ENCODE measurements around the gene APOC1. TPM values are rescaled to one million over a fixed set of nuclear protein-coding genes. Genes with fewer than 3 reads are reported as not detected.
"Not testable (repeated sequence)": the region's sequence is repeated elsewhere in the genome, so short reads cannot be mapped to it uniquely, and the experiment has no call there.

The APOC1 gene
- total RNA-seq (10 to 100 TPM in 1 of 4 donors, 1 to 10 TPM in 3; 5.7 to 16.8 (median 8.3) TPM), polyA plus RNA-seq (10 to 100 TPM in 1 of 3 donors, 1 to 10 TPM in 2; 1.6 to 14.4 (median 4.7) TPM)
- long read RNA-seq, donor 1, partial matches to known transcripts = 0 of 1 reads
- long read RNA-seq, donor 1, other reads (novel, unspliced or antisense) = 0 of 1 reads
- long read RNA-seq, donor 2 = 0 reads

DNA sequence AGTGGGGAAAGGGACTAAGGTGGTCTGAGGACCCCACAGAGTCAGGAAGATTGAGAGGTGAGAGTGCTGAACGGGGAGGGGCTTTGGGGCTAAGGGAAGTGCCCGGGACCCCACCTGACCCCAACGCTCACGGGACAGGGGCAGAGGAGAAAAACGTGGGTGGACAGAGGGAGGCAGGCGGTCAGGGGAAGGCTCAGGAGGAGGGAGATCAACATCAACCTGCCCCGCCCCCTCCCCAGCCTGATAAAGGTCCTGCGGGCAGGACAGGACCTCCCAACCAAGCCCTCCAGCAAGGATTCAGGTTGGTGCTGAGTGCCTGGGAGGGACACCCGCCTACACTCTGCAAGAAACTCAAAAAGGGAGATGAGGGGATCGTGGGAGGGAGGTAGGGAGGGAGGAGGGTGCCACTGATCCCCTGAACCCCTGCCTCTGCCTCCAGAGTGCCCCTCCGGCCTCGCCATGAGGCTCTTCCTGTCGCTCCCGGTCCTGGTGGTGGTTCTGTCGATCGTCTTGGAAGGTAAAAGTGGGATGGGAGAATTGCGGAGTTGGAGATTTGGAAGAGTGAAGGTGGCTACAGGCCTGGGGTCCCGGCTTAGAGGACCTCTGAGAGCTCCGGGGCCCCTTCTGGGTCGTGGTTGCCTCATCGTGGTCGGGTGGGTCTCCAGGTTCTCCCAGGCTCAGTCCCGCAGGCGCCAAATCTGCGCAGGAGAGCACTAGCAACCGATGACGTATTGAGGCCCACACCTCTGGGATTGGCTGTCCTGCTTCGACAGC, at the start of gene APOC1:
TSS of gene APOC1 (plus strand) at position 176 of the 774 bp plus-strand sequence. CDS start at position 460, 284 bp downstream.
- ATAC-seq (peak; percentile 88 to 95 (median 90)), DNase-seq (peak; percentile 84 to 91)
- H3K4me1 ChIP-seq; H3K36me3 ChIP-seq (ENCODE audit: insufficient read depth in 1 of 2, low read depth in 1 of 2); H3K27ac ChIP-seq; H3K9me3 ChIP-seq; intact Hi-C loops (cut with DNase I): not testable (repeated sequence)
- WGBS, 3 donors = 3 to 12% (median 6%) methylated on average over 25 to 27 of the region's 28 CpGs
- Histone ChIP-seq H3K4me3 (peak within 1 kb of the TSS; percentile 64), H3K27me3 (ENCODE audit: insufficient read depth in 3 of 3, low read length in 2 of 3) (peaks cover 0 to 26% (median 0%) of the 10 kb centered on the region in 3 donors)

DNA sequence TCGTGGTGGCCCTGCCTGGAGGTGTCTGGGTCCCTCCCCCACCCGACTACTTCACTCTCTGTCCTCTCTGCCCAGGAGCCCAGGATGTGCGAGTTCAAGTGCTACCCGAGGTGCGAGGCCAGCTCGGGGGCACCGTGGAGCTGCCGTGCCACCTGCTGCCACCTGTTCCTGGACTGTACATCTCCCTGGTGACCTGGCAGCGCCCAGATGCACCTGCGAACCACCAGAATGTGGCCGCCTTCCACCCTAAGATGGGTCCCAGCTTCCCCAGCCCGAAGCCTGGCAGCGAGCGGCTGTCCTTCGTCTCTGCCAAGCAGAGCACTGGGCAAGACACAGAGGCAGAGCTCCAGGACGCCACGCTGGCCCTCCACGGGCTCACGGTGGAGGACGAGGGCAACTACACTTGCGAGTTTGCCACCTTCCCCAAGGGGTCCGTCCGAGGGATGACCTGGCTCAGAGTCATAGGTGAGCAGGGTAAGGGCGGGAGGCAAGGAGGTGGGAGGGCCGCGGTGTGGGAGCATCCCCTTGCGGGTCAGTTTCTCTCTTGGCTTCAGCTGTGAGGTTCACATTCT, 49.1 kb upstream of the APOC1 start:
- H3K27ac ChIP-seq = no peak overlapping the region
- ATAC-seq = no peak

DNA sequence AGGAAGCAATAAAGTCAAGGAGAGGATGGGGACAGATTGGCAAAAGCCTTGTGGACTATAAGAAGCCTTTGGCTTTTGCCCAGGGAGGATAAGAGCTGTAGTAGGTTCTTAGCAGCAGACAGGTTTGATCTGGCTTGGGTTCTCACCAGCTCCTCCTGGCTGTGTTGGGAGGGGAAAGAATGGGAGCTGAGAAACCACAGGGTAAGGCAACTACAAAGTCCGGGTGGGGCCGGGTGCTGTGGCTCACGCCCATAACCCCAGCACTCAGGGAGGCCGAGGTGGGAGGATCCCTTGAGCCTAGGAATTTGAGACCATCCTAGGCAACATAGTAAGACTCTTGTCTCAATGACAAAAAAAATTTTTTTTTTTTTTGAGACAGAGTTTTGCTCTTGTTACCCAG, 47.7 kb upstream of the APOC1 start:
- no peak for ATAC-seq
- Histone ChIP-seq H3K4me3 (no peak overlapping the region), H3K4me1 (no peaks in the 10 kb centered on the region), H3K27ac (no peak overlapping the region), H3K9me3 (no peaks in the 10 kb centered on the region), H3K36me3 (ENCODE audit: insufficient read depth in 1 of 2, low read depth in 1 of 2) (peaks cover 0 to 17% of the 10 kb centered on the region in 2 donors), H3K27me3 (ENCODE audit: insufficient read depth in 3 of 3, low read length in 2 of 3) (no peaks in the 10 kb centered on the region)
- 87 to 91% (median 91%) methylated on average over 4 of the region's 4 CpGs for WGBS, 3 donors
- intact Hi-C loops (cut with DNase I) = no loop called here
- DNase-seq = no peak
- TF ChIP-seq, protein P1, sequence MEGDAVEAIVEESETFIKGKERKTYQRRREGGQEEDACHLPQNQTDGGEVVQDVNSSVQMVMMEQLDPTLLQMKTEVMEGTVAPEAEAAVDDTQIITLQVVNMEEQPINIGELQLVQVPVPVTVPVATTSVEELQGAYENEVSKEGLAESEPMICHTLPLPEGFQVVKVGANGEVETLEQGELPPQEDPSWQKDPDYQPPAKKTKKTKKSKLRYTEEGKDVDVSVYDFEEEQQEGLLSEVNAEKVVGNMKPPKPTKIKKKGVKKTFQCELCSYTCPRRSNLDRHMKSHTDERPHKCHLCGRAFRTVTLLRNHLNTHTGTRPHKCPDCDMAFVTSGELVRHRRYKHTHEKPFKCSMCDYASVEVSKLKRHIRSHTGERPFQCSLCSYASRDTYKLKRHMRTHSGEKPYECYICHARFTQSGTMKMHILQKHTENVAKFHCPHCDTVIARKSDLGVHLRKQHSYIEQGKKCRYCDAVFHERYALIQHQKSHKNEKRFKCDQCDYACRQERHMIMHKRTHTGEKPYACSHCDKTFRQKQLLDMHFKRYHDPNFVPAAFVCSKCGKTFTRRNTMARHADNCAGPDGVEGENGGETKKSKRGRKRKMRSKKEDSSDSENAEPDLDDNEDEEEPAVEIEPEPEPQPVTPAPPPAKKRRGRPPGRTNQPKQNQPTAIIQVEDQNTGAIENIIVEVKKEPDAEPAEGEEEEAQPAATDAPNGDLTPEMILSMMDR (IDR thresholded peaks at IDR 0.05) = no peak

More for the DNA sequence above, 49.1 kb upstream of the APOC1 start:
- WGBS, 3 donors = 70% methylated on average over 27 of the region's 27 CpGs
- intact Hi-C loops (cut with DNase I) = no loop called here
- Histone ChIP-seq H3K4me3 (no peak overlapping the region), H3K4me1 (no peaks in the 10 kb centered on the region), H3K9me3 (no peaks in the 10 kb centered on the region), H3K36me3 (ENCODE audit: insufficient read depth in 1 of 2, low read depth in 1 of 2) (peaks cover 0 to 13% of the 10 kb centered on the region in 2 donors), H3K27me3 (ENCODE audit: insufficient read depth in 3 of 3, low read length in 2 of 3) (no peaks in the 10 kb centered on the region)
- TF ChIP-seq, protein P1 (IDR thresholded peaks at IDR 0.05) = no peak
- no peak for DNase-seq

DNA sequence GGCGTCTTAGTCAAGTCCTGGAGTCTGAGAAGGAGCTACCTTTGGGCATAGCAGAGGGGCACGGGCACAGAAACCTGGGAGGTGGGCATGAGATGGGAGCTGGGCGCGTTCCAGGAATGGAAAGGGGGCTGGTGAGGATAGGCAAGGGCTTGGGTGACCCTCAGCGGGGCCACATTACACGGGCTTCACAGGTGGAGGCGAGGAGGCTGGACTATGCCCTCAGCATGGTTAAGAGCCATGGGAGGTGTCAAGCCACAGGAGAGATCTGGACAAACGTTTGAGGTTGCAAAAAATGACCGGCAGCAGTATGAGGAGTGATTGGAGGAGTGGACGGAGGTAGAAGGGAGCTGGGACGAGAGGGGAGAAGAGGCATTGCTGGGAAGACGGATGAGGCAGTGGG, 46.8 kb upstream of the APOC1 start:
- intact Hi-C loops (cut with DNase I) = no loop called here
- DNase-seq (no peak), ATAC-seq (no peak)
- H3K4me3 ChIP-seq = no peak overlapping the region
- no peaks in the 10 kb centered on the region for H3K4me1 ChIP-seq
- H3K27me3 ChIP-seq (ENCODE audit: insufficient read depth in 3 of 3, low read length in 2 of 3) = no peaks in the 10 kb centered on the region
- 87 to 93% (median 89%) methylated on average over 12 of the region's 12 CpGs for WGBS, 3 donors
- peaks cover 0 to 26% of the 10 kb centered on the region in 2 donors for H3K36me3 ChIP-seq (ENCODE audit: insufficient read depth in 1 of 2, low read depth in 1 of 2)
- TF ChIP-seq, protein P1 (IDR thresholded peaks at IDR 0.05) = no peak
- H3K27ac ChIP-seq = no peak overlapping the region
- no peaks in the 10 kb centered on the region for H3K9me3 ChIP-seq
